Neural cell (in vitro differentiated cells): ENCODE data around the gene DDX41. TPM values are rescaled to one million over a fixed set of nuclear protein-coding genes. Genes with fewer than 3 reads are reported as not detected.
"Not testable (repeated sequence)": the region's sequence is repeated elsewhere in the genome, so short reads cannot be mapped to it uniquely, and the experiment has no call there.

Source experiments
- H2AFZ ChIP-seq: fragments of 200-600, 300-800 bp; sonication (generic), shearing (Covaris generic); 2 replicates; pipeline ENCODE4 v1.6.0; 2014; ENCODE audit warnings: low read depth, mild to moderate bottlenecking, antibody characterized with exemption, low read length, moderate library complexity
- H3F3A ChIP-seq: fragments of 200-600 bp; shearing (Covaris generic); 2 replicates; pipeline ENCODE4 v1.6.1; 2016; ENCODE audit warnings: mild to moderate bottlenecking, moderate library complexity, mixed read lengths, antibody characterized with exemption, low read length; ENCODE audit not compliant: insufficient read depth, poor library complexity, severe bottlenecking
- H3K27ac ChIP-seq: fragments of 200-600, 300-800 bp; sonication (generic), shearing (Covaris generic); 2 replicates; pipeline ENCODE4 v1.5.1; 2014; ENCODE audit warnings: mild to moderate bottlenecking, low read length, moderate library complexity
- H3K27me3 ChIP-seq: fragments of 300-800, 200-600 bp; sonication (generic), shearing (Covaris generic); 2 replicates; pipeline ENCODE4 v1.6.0; 2014; ENCODE audit warnings: mild to moderate bottlenecking, low read depth, low read length, moderate library complexity; ENCODE audit not compliant: insufficient read depth
- H3K36me3 ChIP-seq: fragments of 300-800, 200-600 bp; sonication (generic), shearing (Covaris generic); 2 replicates; pipeline ENCODE4 v1.5.1; 2014; ENCODE audit warnings: mild to moderate bottlenecking, antibody characterized with exemption, low read length, moderate library complexity; ENCODE audit not compliant: insufficient read depth
- H3K4me2 ChIP-seq: fragments of 300-800, 200-600 bp; sonication (generic), shearing (Covaris generic); 2 replicates; pipeline ENCODE4 v1.6.0; 2014; ENCODE audit warnings: mild to moderate bottlenecking, low read length
- H3K4me3 ChIP-seq: fragments of 300-800, 200-600 bp; sonication (generic), shearing (Covaris generic); 2 replicates; pipeline ENCODE4 v1.5.1; 2014; ENCODE audit warnings: mild to moderate bottlenecking, low read length, moderate library complexity
- H3K79me2 ChIP-seq: fragments of 200-600 bp; shearing (Covaris generic); replicated peaks from 2 replicates; pipeline ENCODE4 v1.6.0; 2014; ENCODE audit warnings: mild to moderate bottlenecking, low read length, moderate library complexity; ENCODE audit not compliant: insufficient read depth
- H3K9ac ChIP-seq: fragments of 300-800, 200-600 bp; sonication (generic), shearing (Covaris generic); 2 replicates; pipeline ENCODE4 v1.6.1; 2016; ENCODE audit warnings: mild to moderate bottlenecking, low read length, mixed read lengths
- H3K9me2 ChIP-seq: fragments of 200-600 bp; shearing (Covaris generic); 2 replicates; pipeline ENCODE4 v1.6.1; 2016; ENCODE audit warnings: mild to moderate bottlenecking, low read length, mixed read lengths; ENCODE audit not compliant: insufficient read depth
- H3K9me3 ChIP-seq: fragments of 200-600, 300-800 bp; sonication (generic), shearing (Covaris generic); 2 replicates; pipeline ENCODE4 v1.6.1; 2016; ENCODE audit warnings: mild to moderate bottlenecking, mixed run types, low read length, moderate library complexity, mixed read lengths
- H4K20me1 ChIP-seq: fragments of 200-600 bp; shearing (Covaris generic); 2 replicates; pipeline ENCODE4 v1.6.1; 2016; ENCODE audit warnings: mild to moderate bottlenecking, mixed run types; ENCODE audit not compliant: insufficient read depth
- EP300 ChIP-seq: fragments of 450-650 bp; conservative IDR thresholded peaks from 2 replicates; pipeline ENCODE4 v1.6.1; 2014; ENCODE audit warnings: antibody characterized with exemption, mild to moderate bottlenecking, moderate library complexity; ENCODE audit not compliant: poor library complexity, severe bottlenecking
- EZH2 ChIP-seq: fragments of 200-600, 300-800 bp; shearing (Covaris generic), sonication (generic); IDR thresholded peaks from 2 replicates; pipeline ENCODE4 v1.6.1; 2014; ENCODE audit warnings: antibody characterized with exemption, low read length, borderline replicate concordance, mild to moderate bottlenecking; ENCODE audit not compliant: insufficient read depth, poor library complexity, severe bottlenecking
- MXI1 ChIP-seq: fragments of 450-650 bp; conservative IDR thresholded peaks from 2 replicates; pipeline ENCODE4 v1.6.1; 2014; ENCODE audit warnings: antibody characterized with exemption, mild to moderate bottlenecking; ENCODE audit not compliant: poor library complexity, severe bottlenecking
- POLR2AphosphoS5 ChIP-seq: IDR thresholded peaks from 2 replicates; pipeline ENCODE4 v1.6.1; 2012
- RAD21 ChIP-seq: fragments of 450-650 bp; conservative IDR thresholded peaks from 2 replicates; pipeline ENCODE4 v1.6.1; 2014; ENCODE audit warnings: antibody characterized with exemption, mild to moderate bottlenecking, moderate library complexity
- SMC3 ChIP-seq: fragments of 450-650 bp; conservative IDR thresholded peaks from 2 replicates; pipeline ENCODE4 v1.6.1; 2014; ENCODE audit warnings: antibody characterized with exemption, mild to moderate bottlenecking, moderate library complexity; ENCODE audit not compliant: poor library complexity
- TAF1 ChIP-seq: IDR thresholded peaks from 2 replicates; pipeline ENCODE4 v1.6.1; 2012; ENCODE audit warnings: low read depth
- polyA plus RNA-seq: library from polyadenylated mRNA; depleted of rRNA; stranded (reverse); fragments of >200 nt; gene quantifications from 2 replicates; pipeline ENCODE4 v1.2.3, GENCODE V29; 2014
- TF ChIP-seq, protein P1 (sequence below): fragments of 450-650 bp; IDR thresholded peaks from 2 replicates; pipeline ENCODE4 v1.5.1; 2014; ENCODE audit warnings: antibody characterized with exemption, mild to moderate bottlenecking, moderate library complexity; ENCODE audit not compliant: poor library complexity, severe bottlenecking
- TF ChIP-seq, protein P2 (sequence below): IDR thresholded peaks from 2 replicates; pipeline ENCODE4 v1.6.1; 2012; ENCODE audit warnings: borderline replicate concordance

DDX41 gene
- polyA plus RNA-seq, 1 donor from 2014 or later, result 113 TPM

DNA sequence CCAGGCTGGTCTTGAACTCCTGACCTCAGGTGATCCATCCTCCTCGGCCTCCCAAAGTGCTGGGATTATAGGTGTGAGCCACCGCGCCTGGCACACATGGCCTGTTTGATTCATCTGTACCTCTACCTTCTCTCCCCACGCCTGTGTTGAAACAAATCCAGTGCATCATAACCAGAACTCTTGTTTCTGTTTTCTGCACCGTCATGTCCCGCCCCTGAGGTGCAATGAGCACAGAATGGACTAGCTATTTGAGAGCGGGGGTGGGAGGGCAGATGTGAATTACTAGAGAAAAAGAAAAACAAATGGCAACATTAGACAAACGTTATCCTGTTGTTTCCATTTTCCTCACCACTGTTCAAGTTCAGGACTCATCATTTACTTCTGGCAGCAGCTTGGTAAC, 48.3 kb upstream of the DDX41 start (continued):
- TF ChIP-seq SMC3, result no peak

DNA sequence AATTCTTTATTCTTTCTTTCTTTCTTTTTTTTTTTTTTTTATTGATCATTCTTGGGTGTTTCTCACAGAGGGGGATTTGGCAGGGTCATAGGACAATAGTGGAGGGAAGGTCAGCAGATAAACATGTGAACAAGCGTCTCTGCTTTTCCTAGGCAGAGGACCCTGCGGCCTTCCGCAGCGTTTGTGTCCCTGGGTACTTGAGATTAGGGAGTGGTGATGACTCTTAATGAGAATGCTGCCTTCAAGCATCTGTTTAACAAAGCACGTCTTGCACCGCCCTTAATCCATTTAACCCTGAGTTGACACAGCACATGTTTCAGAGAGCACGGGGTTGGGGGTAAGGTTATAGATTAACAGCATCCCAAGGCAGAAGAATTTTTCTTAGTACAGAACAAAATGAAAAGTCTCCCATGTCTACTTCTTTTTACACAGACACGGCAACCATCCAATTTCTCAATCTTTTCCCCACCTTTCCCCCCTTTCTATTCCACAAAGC, 42.7 kb upstream of the DDX41 start:
- H3K79me2 ChIP-seq, H2AFZ ChIP-seq, H3K27ac ChIP-seq, H3K4me2 ChIP-seq, H3F3A ChIP-seq, H3K9ac ChIP-seq, H3K9me2 ChIP-seq, H4K20me1 ChIP-seq, H3K9me3 ChIP-seq, H3K36me3 ChIP-seq, H3K4me3 ChIP-seq, H3K27me3 ChIP-seq: not testable (repeated sequence)

DNA sequence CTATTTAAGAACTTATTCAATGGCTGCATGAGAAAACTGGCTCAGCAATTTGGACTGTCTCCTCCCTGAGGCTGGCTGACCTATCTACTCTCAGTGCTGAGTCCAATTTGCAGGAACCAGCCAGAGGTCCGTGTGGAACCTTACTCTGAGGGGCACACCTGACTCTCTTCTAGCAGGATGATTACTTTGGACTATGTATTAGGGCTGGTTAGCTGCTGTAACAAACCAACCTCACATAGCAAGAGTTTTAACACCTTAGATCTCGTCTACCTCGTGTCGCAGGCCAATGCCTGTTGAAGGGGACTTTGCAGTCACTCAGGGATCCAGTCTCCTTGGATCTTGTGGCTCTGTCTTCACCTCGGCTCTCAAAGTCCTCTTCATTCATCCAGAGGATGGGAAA, 41.0 kb upstream of the DDX41 start:
- H3F3A ChIP-seq, result no peaks in the 10 kb centered on the region
- no peak overlapping the region for H2AFZ ChIP-seq
- no peaks in the 10 kb centered on the region for H3K9me2 ChIP-seq
- H3K27me3 ChIP-seq, result no peaks in the 10 kb centered on the region
- no peak overlapping the region for H3K4me3 ChIP-seq
- H3K36me3 ChIP-seq, result no peaks in the 10 kb centered on the region
- no peak overlapping the region for H3K27ac ChIP-seq
- no peaks in the 10 kb centered on the region for H3K9me3 ChIP-seq
- TF ChIP-seq SMC3, result no peak
- no peak for TF ChIP-seq RAD21
- TF ChIP-seq TAF1, result no peak
- TF ChIP-seq EZH2, result no peak
- no peak for TF ChIP-seq EP300
- TF ChIP-seq, protein P1, sequence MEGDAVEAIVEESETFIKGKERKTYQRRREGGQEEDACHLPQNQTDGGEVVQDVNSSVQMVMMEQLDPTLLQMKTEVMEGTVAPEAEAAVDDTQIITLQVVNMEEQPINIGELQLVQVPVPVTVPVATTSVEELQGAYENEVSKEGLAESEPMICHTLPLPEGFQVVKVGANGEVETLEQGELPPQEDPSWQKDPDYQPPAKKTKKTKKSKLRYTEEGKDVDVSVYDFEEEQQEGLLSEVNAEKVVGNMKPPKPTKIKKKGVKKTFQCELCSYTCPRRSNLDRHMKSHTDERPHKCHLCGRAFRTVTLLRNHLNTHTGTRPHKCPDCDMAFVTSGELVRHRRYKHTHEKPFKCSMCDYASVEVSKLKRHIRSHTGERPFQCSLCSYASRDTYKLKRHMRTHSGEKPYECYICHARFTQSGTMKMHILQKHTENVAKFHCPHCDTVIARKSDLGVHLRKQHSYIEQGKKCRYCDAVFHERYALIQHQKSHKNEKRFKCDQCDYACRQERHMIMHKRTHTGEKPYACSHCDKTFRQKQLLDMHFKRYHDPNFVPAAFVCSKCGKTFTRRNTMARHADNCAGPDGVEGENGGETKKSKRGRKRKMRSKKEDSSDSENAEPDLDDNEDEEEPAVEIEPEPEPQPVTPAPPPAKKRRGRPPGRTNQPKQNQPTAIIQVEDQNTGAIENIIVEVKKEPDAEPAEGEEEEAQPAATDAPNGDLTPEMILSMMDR, result no peak
- TF ChIP-seq POLR2AphosphoS5, result no peak
- TF ChIP-seq, protein P2, sequence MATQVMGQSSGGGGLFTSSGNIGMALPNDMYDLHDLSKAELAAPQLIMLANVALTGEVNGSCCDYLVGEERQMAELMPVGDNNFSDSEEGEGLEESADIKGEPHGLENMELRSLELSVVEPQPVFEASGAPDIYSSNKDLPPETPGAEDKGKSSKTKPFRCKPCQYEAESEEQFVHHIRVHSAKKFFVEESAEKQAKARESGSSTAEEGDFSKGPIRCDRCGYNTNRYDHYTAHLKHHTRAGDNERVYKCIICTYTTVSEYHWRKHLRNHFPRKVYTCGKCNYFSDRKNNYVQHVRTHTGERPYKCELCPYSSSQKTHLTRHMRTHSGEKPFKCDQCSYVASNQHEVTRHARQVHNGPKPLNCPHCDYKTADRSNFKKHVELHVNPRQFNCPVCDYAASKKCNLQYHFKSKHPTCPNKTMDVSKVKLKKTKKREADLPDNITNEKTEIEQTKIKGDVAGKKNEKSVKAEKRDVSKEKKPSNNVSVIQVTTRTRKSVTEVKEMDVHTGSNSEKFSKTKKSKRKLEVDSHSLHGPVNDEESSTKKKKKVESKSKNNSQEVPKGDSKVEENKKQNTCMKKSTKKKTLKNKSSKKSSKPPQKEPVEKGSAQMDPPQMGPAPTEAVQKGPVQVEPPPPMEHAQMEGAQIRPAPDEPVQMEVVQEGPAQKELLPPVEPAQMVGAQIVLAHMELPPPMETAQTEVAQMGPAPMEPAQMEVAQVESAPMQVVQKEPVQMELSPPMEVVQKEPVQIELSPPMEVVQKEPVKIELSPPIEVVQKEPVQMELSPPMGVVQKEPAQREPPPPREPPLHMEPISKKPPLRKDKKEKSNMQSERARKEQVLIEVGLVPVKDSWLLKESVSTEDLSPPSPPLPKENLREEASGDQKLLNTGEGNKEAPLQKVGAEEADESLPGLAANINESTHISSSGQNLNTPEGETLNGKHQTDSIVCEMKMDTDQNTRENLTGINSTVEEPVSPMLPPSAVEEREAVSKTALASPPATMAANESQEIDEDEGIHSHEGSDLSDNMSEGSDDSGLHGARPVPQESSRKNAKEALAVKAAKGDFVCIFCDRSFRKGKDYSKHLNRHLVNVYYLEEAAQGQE, result no peak
- no peak for TF ChIP-seq MXI1
- no peak overlapping the region for H3K4me2 ChIP-seq
- peaks cover 17% of the 10 kb centered on the region for H3K79me2 ChIP-seq
- H4K20me1 ChIP-seq, result peaks cover 6% of the 10 kb centered on the region
- H3K9ac ChIP-seq, result no peak overlapping the region
